NCI-H2171 treated with DMSO at 0.1 percent for 48 hours (cell line): ENCODE data around the gene SOX3.

ENCODE experiments used
- DNase-seq: peaks from one replicate; lab custom pipeline; 2025; lab: John Stamatoyannopoulos, UW

SOX3 gene

GRCh38 chrX:140504371-140505324 lies at the start of gene SOX3:
SOX3 (minus strand) TSS chrX:140505069; CDS start chrX:140505060, 9 bp downstream.
- no peak for DNase-seq

GRCh38 chrX:140548985-140549384 lies 44.1 kb upstream of the SOX3 start:
- no peak for DNase-seq

GRCh38 chrX:140526171-140526570 lies 21.3 kb upstream of the SOX3 start:
- DNase-seq, result no peak

- DNase-seq, result no peak
Observed at GRCh38 chrX:140525448-140525847, 20.6 kb upstream of the SOX3 start.

GRCh38 chrX:140524556-140524955 lies 19.7 kb upstream of the SOX3 start:
- no peak for DNase-seq

- no peak for DNase-seq
Observed at GRCh38 chrX:140521393-140521792, 16.5 kb upstream of the SOX3 start.

GRCh38 chrX:140514554-140514953 lies 9.7 kb upstream of the SOX3 start:
- DNase-seq, result no peak

- DNase-seq, result no peak
Observed at GRCh38 chrX:140510895-140511295, 6.0 kb upstream of the SOX3 start.

GRCh38 chrX:140510306-140510676 lies 5.4 kb upstream of the SOX3 start:
- no peak for DNase-seq

- no peak for DNase-seq
Observed at GRCh38 chrX:140509468-140510305, 4.8 kb upstream of the SOX3 start.

- no peak for DNase-seq
Observed at GRCh38 chrX:140508958-140509357, 4.1 kb upstream of the SOX3 start.

- no peak for DNase-seq
Observed at GRCh38 chrX:140507982-140508305, 3.1 kb upstream of the SOX3 start.

- DNase-seq, result no peak
Observed at GRCh38 chrX:140507223-140507981, 2.5 kb upstream of the SOX3 start.

GRCh38 chrX:140505421-140506337 lies 810 bp upstream of the SOX3 start:
- no peak for DNase-seq

- no peak for DNase-seq
Observed at GRCh38 chrX:140503714-140504351, 1.0 kb downstream of the SOX3 start.

GRCh38 chrX:140503238-140503601 lies 1.6 kb downstream of the SOX3 start:
- DNase-seq, result no peak

- DNase-seq, result no peak
Observed at GRCh38 chrX:140502491-140503237, 2.2 kb downstream of the SOX3 start.

GRCh38 chrX:140501940-140502468 lies 2.9 kb downstream of the SOX3 start:
- no peak for DNase-seq

GRCh38 chrX:140501321-140501720 lies 3.5 kb downstream of the SOX3 start:
- DNase-seq, result no peak

- DNase-seq, result no peak
Observed at GRCh38 chrX:140500441-140500840, 4.4 kb downstream of the SOX3 start.
